ENCODE data around the gene ZNF681. TPM values are rescaled to one million over a fixed set of nuclear protein-coding genes. Genes with fewer than 3 reads are reported as not detected.

The ZNF681 gene
- total RNA-seq, 1 experiment from 2014 or later = 5.6 TPM

Other genes with a start within 250 kb of the ZNF681 start
- gene ZNF675, start 71.7 kb downstream of the ZNF681 start, total RNA-seq (2014; rRNA removed; shearing (Covaris generic)) = 18.5 and 36.9 TPM in 2 replicates
- not detected in 2 replicates for gene ZNF726, start 156.0 kb upstream of the ZNF681 start, total RNA-seq (2014; rRNA removed; shearing (Covaris generic))